NAMALWA (cell line): ENCODE measurements around the gene KXD1.

ENCODE experiments used
- DNase-seq: peaks from one replicate; pipeline ENCODE4 v3.0.0-alpha.2; 2015; ENCODE audit warnings: low spot score

The KXD1 gene

GRCh38 chr19:18601875-18602274 is 44.2 kb downstream of the KXD1 start:
- no peak for DNase-seq

- peak; percentile 51 for DNase-seq
Observed at GRCh38 chr19:18603255-18603957, 45.7 kb downstream of the KXD1 start.

GRCh38 chr19:18603958-18604819 is 46.5 kb downstream of the KXD1 start:
- DNase-seq = no peak

GRCh38 chr19:18604820-18605159 is 47.1 kb downstream of the KXD1 start:
- DNase-seq = no peak

GRCh38 chr19:18605196-18605545 is 47.5 kb downstream of the KXD1 start:
- no peak for DNase-seq

- no peak for DNase-seq
Observed at GRCh38 chr19:18605546-18606280, 48.0 kb downstream of the KXD1 start.

- no peak for DNase-seq
Observed at GRCh38 chr19:18606281-18607225, 48.9 kb downstream of the KXD1 start, which contains the start of gene CRLF1. TSS of gene CRLF1 (minus strand) at chr19:18606799. CDS start at chr19:18606656, 143 bp downstream.

GRCh38 chr19:18607226-18608101 is 49.8 kb downstream of the KXD1 start:
- no peak for DNase-seq

GRCh38 chr19:18608102-18608804 is 50.6 kb downstream of the KXD1 start:
- no peak for DNase-seq

GRCh38 chr19:18608805-18609716 is 51.4 kb downstream of the KXD1 start:
- DNase-seq = no peak

- no peak for DNase-seq
Observed at GRCh38 chr19:18609717-18610051, 52.0 kb downstream of the KXD1 start.

GRCh38 chr19:18610245-18610555 is 52.5 kb downstream of the KXD1 start:
- DNase-seq = no peak

- no peak for DNase-seq
Observed at GRCh38 chr19:18610556-18611326, 53.1 kb downstream of the KXD1 start.

GRCh38 chr19:18611327-18612050 is 53.8 kb downstream of the KXD1 start:
- no peak for DNase-seq

GRCh38 chr19:18612051-18612771 is 54.5 kb downstream of the KXD1 start:
- DNase-seq = no peak

- DNase-seq = no peak
Observed at GRCh38 chr19:18612772-18613588, 55.3 kb downstream of the KXD1 start, which contains the start of gene TMEM59L. TSS of gene TMEM59L (plus strand) at chr19:18612870. CDS start at chr19:18612959, 89 bp downstream.
